ENCODE data around the gene SNN. TPM values are rescaled to one million over a fixed set of nuclear protein-coding genes. Genes with fewer than 3 reads are reported as not detected.

Gene SNN
- polyA plus RNA-seq, 1 donor from 2014 or later: 176 TPM

DNA sequence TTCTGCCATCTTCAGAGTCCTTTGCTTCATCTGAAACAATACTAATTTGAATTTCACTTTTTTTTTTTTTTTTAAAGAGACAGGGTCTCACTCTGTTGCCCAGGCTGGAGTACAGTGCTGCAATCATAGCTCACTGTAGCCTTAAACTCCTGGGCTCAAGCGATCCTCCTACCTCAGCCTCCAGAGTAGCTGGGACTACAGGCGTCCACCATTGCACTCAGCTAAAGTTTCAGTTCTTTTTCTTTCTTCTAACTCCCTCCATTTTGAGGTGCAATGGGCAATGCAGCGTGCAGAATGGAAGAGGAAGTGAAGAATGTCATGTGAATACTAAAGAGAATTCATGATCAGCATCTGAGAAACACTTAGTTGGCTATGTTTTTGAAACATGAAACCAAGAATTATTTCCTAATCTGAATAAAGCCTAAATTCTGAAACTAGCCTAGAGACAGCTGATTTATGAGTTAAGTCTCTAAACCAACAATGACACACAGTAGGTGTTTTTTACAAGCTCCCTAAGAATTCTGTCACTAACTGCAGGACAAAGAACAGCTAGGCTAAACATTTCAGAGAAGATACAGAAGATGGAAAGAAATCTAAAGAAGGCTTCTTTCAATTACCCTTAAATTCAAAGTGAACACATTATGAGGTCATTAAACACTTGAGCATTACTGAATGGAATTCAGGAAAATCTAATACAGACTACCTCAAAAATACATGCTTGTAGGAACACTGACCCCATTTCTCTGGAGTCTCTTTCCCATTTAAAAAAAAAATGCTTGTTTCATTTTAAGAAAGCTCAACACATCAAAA lies 21.0 kb downstream of the SNN start:
- Histone ChIP-seq H2AFZ (ENCODE audit: low read depth, low read length) (no peak overlapping the region), H3F3A (ENCODE audit: insufficient read depth, low read length, poor library complexity, severe bottlenecking) (no peaks in the 10 kb centered on the region), H3K4me3 (ENCODE audit: low read length) (no peak overlapping the region), H3K4me2 (ENCODE audit: low read length) (no peak overlapping the region), H3K9ac (ENCODE audit: low read length) (no peak overlapping the region), H3K9me2 (ENCODE audit: insufficient read depth, low read length) (no peaks in the 10 kb centered on the region), H3K9me3 (ENCODE audit: low read length) (no peaks in the 10 kb centered on the region), H3K36me3 (ENCODE audit: insufficient read depth, low read length) (peaks cover 8% of the 10 kb centered on the region), H3K27ac (ENCODE audit: low read length) (no peak overlapping the region), H3K79me2 (replicated peaks; ENCODE audit: insufficient read depth, low read length) (no peaks in the 10 kb centered on the region), H3K27me3 (ENCODE audit: insufficient read depth, low read depth, low read length) (no peaks in the 10 kb centered on the region), H4K20me1 (ENCODE audit: insufficient read depth) (no peaks in the 10 kb centered on the region)
- no peak for TF ChIP-seq MXI1 (conservative IDR thresholded peaks at IDR 0.05; ENCODE audit: poor library complexity, severe bottlenecking)
- no peak for TF ChIP-seq EZH2 (IDR thresholded peaks at IDR 0.05; ENCODE audit: borderline replicate concordance, insufficient read depth, low read length, poor library complexity, severe bottlenecking)
- no peak for TF ChIP-seq TAF1 (IDR thresholded peaks at IDR 0.05; ENCODE audit: low read depth)
- no peak for TF ChIP-seq RAD21 (conservative IDR thresholded peaks at IDR 0.05)
- TF ChIP-seq, protein P1, sequence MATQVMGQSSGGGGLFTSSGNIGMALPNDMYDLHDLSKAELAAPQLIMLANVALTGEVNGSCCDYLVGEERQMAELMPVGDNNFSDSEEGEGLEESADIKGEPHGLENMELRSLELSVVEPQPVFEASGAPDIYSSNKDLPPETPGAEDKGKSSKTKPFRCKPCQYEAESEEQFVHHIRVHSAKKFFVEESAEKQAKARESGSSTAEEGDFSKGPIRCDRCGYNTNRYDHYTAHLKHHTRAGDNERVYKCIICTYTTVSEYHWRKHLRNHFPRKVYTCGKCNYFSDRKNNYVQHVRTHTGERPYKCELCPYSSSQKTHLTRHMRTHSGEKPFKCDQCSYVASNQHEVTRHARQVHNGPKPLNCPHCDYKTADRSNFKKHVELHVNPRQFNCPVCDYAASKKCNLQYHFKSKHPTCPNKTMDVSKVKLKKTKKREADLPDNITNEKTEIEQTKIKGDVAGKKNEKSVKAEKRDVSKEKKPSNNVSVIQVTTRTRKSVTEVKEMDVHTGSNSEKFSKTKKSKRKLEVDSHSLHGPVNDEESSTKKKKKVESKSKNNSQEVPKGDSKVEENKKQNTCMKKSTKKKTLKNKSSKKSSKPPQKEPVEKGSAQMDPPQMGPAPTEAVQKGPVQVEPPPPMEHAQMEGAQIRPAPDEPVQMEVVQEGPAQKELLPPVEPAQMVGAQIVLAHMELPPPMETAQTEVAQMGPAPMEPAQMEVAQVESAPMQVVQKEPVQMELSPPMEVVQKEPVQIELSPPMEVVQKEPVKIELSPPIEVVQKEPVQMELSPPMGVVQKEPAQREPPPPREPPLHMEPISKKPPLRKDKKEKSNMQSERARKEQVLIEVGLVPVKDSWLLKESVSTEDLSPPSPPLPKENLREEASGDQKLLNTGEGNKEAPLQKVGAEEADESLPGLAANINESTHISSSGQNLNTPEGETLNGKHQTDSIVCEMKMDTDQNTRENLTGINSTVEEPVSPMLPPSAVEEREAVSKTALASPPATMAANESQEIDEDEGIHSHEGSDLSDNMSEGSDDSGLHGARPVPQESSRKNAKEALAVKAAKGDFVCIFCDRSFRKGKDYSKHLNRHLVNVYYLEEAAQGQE (IDR thresholded peaks at IDR 0.05; ENCODE audit: borderline replicate concordance): no peak
- TF ChIP-seq POLR2AphosphoS5 (IDR thresholded peaks at IDR 0.05): no peak
- TF ChIP-seq, protein P2, sequence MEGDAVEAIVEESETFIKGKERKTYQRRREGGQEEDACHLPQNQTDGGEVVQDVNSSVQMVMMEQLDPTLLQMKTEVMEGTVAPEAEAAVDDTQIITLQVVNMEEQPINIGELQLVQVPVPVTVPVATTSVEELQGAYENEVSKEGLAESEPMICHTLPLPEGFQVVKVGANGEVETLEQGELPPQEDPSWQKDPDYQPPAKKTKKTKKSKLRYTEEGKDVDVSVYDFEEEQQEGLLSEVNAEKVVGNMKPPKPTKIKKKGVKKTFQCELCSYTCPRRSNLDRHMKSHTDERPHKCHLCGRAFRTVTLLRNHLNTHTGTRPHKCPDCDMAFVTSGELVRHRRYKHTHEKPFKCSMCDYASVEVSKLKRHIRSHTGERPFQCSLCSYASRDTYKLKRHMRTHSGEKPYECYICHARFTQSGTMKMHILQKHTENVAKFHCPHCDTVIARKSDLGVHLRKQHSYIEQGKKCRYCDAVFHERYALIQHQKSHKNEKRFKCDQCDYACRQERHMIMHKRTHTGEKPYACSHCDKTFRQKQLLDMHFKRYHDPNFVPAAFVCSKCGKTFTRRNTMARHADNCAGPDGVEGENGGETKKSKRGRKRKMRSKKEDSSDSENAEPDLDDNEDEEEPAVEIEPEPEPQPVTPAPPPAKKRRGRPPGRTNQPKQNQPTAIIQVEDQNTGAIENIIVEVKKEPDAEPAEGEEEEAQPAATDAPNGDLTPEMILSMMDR (IDR thresholded peaks at IDR 0.05; ENCODE audit: poor library complexity, severe bottlenecking): no peak
- no peak for TF ChIP-seq SMC3 (conservative IDR thresholded peaks at IDR 0.05; ENCODE audit: poor library complexity)
- TF ChIP-seq EP300 (conservative IDR thresholded peaks at IDR 0.05; ENCODE audit: poor library complexity, severe bottlenecking): no peak

DNA sequence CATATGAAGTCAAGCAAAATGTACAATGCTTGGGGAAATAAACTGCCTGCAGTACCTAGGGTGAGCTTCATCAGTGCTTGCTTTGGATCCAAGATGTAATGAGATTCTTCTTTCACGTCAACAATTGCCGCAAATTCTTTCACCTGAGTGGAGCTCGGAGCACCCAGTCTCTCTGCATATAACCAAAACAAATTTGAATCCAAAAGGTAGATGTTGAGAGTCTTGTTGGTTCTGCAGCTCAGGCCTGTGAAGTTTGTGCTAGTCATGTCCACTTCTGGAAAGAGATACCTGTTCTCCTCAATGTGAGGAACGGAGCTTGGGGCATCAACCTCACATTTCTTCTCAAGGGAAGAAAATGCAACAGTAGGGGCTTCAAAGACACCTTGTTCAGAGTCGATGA lies 23.0 kb downstream of the SNN start:
- Histone ChIP-seq H3K36me3 (ENCODE audit: insufficient read depth, low read length) (peaks cover 8% of the 10 kb centered on the region), H3K9me3 (ENCODE audit: low read length) (no peaks in the 10 kb centered on the region), H3K4me2 (ENCODE audit: low read length) (no peak overlapping the region), H3F3A (ENCODE audit: insufficient read depth, low read length, poor library complexity, severe bottlenecking) (no peaks in the 10 kb centered on the region), H3K27ac (ENCODE audit: low read length) (no peak overlapping the region), H3K9ac (ENCODE audit: low read length) (no peak overlapping the region), H3K79me2 (replicated peaks; ENCODE audit: insufficient read depth, low read length) (no peaks in the 10 kb centered on the region), H3K9me2 (ENCODE audit: insufficient read depth, low read length) (no peaks in the 10 kb centered on the region), H4K20me1 (ENCODE audit: insufficient read depth) (no peaks in the 10 kb centered on the region), H3K27me3 (ENCODE audit: insufficient read depth, low read depth, low read length) (no peaks in the 10 kb centered on the region), H3K4me3 (ENCODE audit: low read length) (no peak overlapping the region), H2AFZ (ENCODE audit: low read depth, low read length) (no peak overlapping the region)
- TF ChIP-seq, protein P1 (IDR thresholded peaks at IDR 0.05; ENCODE audit: borderline replicate concordance): no peak
- TF ChIP-seq SMC3 (conservative IDR thresholded peaks at IDR 0.05; ENCODE audit: poor library complexity) (no peak), EP300 (conservative IDR thresholded peaks at IDR 0.05; ENCODE audit: poor library complexity, severe bottlenecking) (no peak), MXI1 (conservative IDR thresholded peaks at IDR 0.05; ENCODE audit: poor library complexity, severe bottlenecking) (no peak)
- TF ChIP-seq, protein P2 (IDR thresholded peaks at IDR 0.05; ENCODE audit: poor library complexity, severe bottlenecking): no peak

Measured in neural cell (in vitro differentiated cells).